Glutamatergic neuron (in vitro differentiated cells): ENCODE results near the gene MED13L. TPM values are rescaled to one million over a fixed set of nuclear protein-coding genes. Genes with fewer than 3 reads are reported as not detected.
A peak's percentile ranks its signal among the peaks of the same experiment; 100 is the strongest.

Experiments used
- DNase-seq: peaks from one replicate; pipeline ENCODE4 v3.0.0; 2022
- H3K27ac Mint-ChIP-seq: one replicate; pipeline ENCODE4 v1.8.0; 2020; ENCODE audit warnings: mild to moderate bottlenecking, mixed read lengths, inconsistent platforms; ENCODE audit not compliant: unreplicated experiment
- H3K27me3 Mint-ChIP-seq: one replicate; pipeline ENCODE4 v1.8.0; 2020; ENCODE audit warnings: mild to moderate bottlenecking, moderate library complexity, mixed read lengths, inconsistent platforms; ENCODE audit not compliant: unreplicated experiment
- H3K36me3 Mint-ChIP-seq: one replicate; pipeline ENCODE4 v1.8.0; 2020; ENCODE audit warnings: mild to moderate bottlenecking, mixed read lengths, inconsistent platforms; ENCODE audit not compliant: unreplicated experiment
- H3K4me1 Mint-ChIP-seq: one replicate; pipeline ENCODE4 v1.8.0; 2020; ENCODE audit warnings: mild to moderate bottlenecking, low read depth, mixed read lengths, inconsistent platforms; ENCODE audit not compliant: unreplicated experiment
- H3K4me3 Mint-ChIP-seq: one replicate; pipeline ENCODE4 v1.8.0; 2020; ENCODE audit warnings: mild to moderate bottlenecking, mixed read lengths, inconsistent platforms; ENCODE audit not compliant: unreplicated experiment
- H3K9me3 Mint-ChIP-seq: one replicate; pipeline ENCODE4 v1.8.0; 2020; ENCODE audit warnings: mild to moderate bottlenecking, moderate library complexity, mixed read lengths, inconsistent platforms; ENCODE audit not compliant: unreplicated experiment
- CTCF ChIP-seq: fragments of 200-600 bp; sonication (generic); IDR thresholded peaks from one replicate; pipeline ENCODE4 v1.5.0; 2021; ENCODE audit not compliant: partially characterized antibody, unreplicated experiment
- total RNA-seq: library from RNA; stranded (reverse); fragmentation: NEBNext Ultra II Directional; extraction: Animal tissue kit (Norgen Biotek cat#: 25700); gene quantifications from one replicate; pipeline ENCODE4 v1.2.1, GENCODE V29; 2021; ENCODE audit not compliant: unreplicated experiment

The MED13L gene
- total RNA-seq, 1 donor from 2014 or later: 95.5 TPM

- H3K9me3 Mint-ChIP-seq: no peaks in the 10 kb centered on the region
- peaks cover 20% of the 10 kb centered on the region for H3K4me1 Mint-ChIP-seq
- H3K27ac Mint-ChIP-seq: no peak overlapping the region
- TF ChIP-seq CTCF: no peak
- no peaks in the 10 kb centered on the region for H3K27me3 Mint-ChIP-seq
- H3K4me3 Mint-ChIP-seq: no peak overlapping the region
- no peaks in the 10 kb centered on the region for H3K36me3 Mint-ChIP-seq
- no peak for DNase-seq
Observed at GRCh38 chr12:116166306-116166705, 111.2 kb downstream of the MED13L start.

GRCh38 chr12:116165036-116165425 is 112.5 kb downstream of the MED13L start:
- peak overlapping the region; percentile 88 for H3K27ac Mint-ChIP-seq

GRCh38 chr12:116164250-116165035 is 113.0 kb downstream of the MED13L start:
- H3K4me1 Mint-ChIP-seq: peaks cover 24% of the 10 kb centered on the region
- no peak for DNase-seq
- H3K36me3 Mint-ChIP-seq: no peaks in the 10 kb centered on the region
- H3K4me3 Mint-ChIP-seq: no peak overlapping the region
- H3K9me3 Mint-ChIP-seq: no peaks in the 10 kb centered on the region
- H3K27ac Mint-ChIP-seq: peak overlapping the region; percentile 88
- no peaks in the 10 kb centered on the region for H3K27me3 Mint-ChIP-seq
- no peak for TF ChIP-seq CTCF

More at GRCh38 chr12:116165036-116165425, 112.5 kb downstream of the MED13L start:
- H3K36me3 Mint-ChIP-seq: no peaks in the 10 kb centered on the region
- H3K4me1 Mint-ChIP-seq: peaks cover 24% of the 10 kb centered on the region
- no peak overlapping the region for H3K4me3 Mint-ChIP-seq
- H3K27me3 Mint-ChIP-seq: no peaks in the 10 kb centered on the region
- no peaks in the 10 kb centered on the region for H3K9me3 Mint-ChIP-seq
- no peak for DNase-seq
- TF ChIP-seq CTCF: no peak

- Mint-ChIP-seq H3K27me3 (no peaks in the 10 kb centered on the region), H3K4me3 (no peak overlapping the region), H3K27ac (no peak overlapping the region), H3K36me3 (no peaks in the 10 kb centered on the region), H3K4me1 (peaks cover 35% of the 10 kb centered on the region), H3K9me3 (no peaks in the 10 kb centered on the region)
- DNase-seq: no peak
- no peak for TF ChIP-seq CTCF
Observed at GRCh38 chr12:116162071-116162470, 115.4 kb downstream of the MED13L start.

- Mint-ChIP-seq H3K4me1 (peaks cover 35% of the 10 kb centered on the region), H3K36me3 (no peaks in the 10 kb centered on the region), H3K4me3 (no peak overlapping the region), H3K27me3 (no peaks in the 10 kb centered on the region), H3K9me3 (no peaks in the 10 kb centered on the region), H3K27ac (no peak overlapping the region)
- no peak for TF ChIP-seq CTCF
- no peak for DNase-seq
Observed at GRCh38 chr12:116161588-116161987, 115.9 kb downstream of the MED13L start.
